ENCODE results near the gene HAPSTR1. TPM values are rescaled to one million over a fixed set of nuclear protein-coding genes. Genes with fewer than 3 reads are reported as not detected.

Gene HAPSTR1
- total RNA-seq, 2 experiments from 2014 or later = 58.2 to 58.9 TPM

- POLR2A ChIA-PET = interaction anchor here (1.2 to 1.7 kb wide), 2 partner anchors 37 kb away, joined by 3 to 9 read pairs; partner anchors contain the start of gene HAPSTR1
- CTCF ChIA-PET = interaction anchor here (1.6 kb wide), 1 partner anchor 11 kb away, joined by 4 read pairs; no protein-coding TSS in a partner anchor
These were observed 37.2 kb downstream of the HAPSTR1 start for GRCh38 chr16:9128346-9129342.

DNA sequence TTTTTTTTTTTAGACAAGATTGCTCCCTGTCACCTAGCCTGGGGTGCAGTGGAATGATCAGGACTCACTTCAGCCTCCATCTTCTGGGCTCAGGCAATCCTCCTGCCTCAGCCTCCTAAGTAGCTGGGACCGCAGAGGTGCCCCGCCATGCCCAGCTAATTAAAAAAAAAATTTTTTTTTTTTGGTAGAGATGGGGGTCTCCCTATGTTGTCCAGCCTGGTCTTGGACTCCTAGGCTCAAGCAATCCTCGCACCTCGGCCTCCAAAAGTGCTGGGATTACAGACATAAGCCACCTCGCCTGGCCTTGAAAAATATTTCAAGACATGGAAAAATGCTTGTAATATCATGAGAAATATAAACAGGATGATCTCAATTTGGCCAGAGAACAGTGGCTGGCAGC is 42.9 kb downstream of the HAPSTR1 start:
- CTCF ChIA-PET = interaction anchor here (0.8 to 1.5 kb wide), 8 partner anchors 12 to 254 kb away, joined by 3 to 8 read pairs (median 4); no protein-coding TSS in a partner anchor
- POLR2A ChIA-PET = interaction anchor here (0.6 to 1.0 kb wide), 2 partner anchors 43 to 513 kb away, joined by 3 to 5 read pairs; partner anchors contain the start of genes HAPSTR1 and METTL22

GRCh38 chr16:9134739-9135138 is 43.3 kb downstream of the HAPSTR1 start:
- ChIA-PET CTCF (interaction anchor here (0.5 to 1.5 kb wide), 14 partner anchors 9 to 261 kb away, joined by 3 to 8 read pairs (median 3); no protein-coding TSS in a partner anchor), POLR2A (interaction anchor here (1.0 kb wide), 1 partner anchor 44 kb away, joined by 5 read pairs; the partner anchor contains the start of gene HAPSTR1)

GRCh38 chr16:9135797-9136196 is 44.4 kb downstream of the HAPSTR1 start:
- POLR2A ChIA-PET = no interaction called here
- CTCF ChIA-PET = interaction anchor here (0.5 to 1.5 kb wide), 6 partner anchors 9 to 239 kb away, joined by 3 read pairs; no protein-coding TSS in a partner anchor

DNA sequence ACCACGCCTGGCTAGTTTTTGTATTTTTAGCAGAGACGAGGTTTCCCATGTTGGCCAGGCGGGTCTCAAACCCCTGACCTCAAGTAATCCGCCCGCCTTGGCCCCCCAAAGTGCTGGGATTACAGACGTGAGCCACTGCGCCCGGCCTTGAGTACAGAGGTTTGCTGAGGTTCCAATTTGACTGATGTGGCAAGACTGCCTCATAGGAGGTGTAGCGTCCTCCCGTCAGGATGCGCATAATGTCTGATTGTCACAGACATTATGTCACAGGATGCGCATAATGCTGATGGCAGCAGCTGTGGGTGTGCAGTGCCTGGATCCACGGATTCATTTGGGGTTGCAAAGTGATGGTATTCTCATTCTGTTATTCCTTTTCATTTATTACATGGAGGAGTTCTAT is 45.2 kb downstream of the HAPSTR1 start:
- ChIA-PET CTCF (interaction anchor here (0.6 to 1.5 kb wide), 4 partner anchors 64 to 248 kb away, joined by 3 to 4 read pairs (median 3); no protein-coding TSS in a partner anchor), POLR2A (no interaction called here)

- POLR2A ChIA-PET = no interaction called here
These were observed 46.7 kb downstream of the HAPSTR1 start for GRCh38 chr16:9138021-9138680.

DNA sequence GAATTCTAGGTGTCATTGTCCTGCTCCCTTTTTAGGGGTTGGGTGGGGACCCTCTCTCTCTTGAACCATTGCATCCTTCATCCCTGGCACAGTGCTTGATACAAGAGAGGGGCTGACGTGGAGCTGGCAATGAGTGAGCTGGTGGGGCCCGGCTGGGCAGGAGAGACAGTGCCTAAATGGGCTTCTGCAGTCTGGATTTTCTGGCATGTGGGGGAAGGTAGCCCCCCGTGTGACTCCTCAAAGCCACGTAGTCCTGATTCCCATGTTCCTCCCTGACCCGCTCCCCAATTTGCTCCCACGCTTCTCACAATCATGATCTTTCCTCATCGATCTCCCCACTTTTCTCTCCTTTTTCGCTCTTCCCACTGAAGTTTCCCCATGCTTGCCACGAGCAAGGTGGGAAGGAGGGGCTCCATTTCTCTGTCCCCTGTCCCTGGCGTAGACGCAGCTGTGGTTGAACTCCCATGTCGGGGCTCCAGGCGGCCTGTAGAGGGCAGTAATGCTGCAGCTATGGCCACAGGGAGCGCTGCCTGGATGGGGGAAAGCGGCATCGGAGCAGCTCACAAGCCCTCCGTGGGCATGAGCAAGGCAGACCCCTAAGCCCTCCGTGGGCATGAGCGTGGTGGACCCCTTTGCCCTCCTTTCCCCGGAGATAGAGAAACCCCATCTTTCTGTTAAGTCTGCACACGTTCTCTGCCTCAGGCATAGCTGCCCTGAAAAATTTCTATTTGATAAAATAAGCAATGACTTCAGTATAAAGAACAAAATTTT is 47.5 kb downstream of the HAPSTR1 start:
- CTCF ChIA-PET = interaction anchor here (1.0 to 1.7 kb wide), 5 partner anchors 9 to 261 kb away, joined by 3 to 5 read pairs (median 4); no protein-coding TSS in a partner anchor
- POLR2A ChIA-PET = no interaction called here

More at GRCh38 chr16:9138021-9138680, 46.7 kb downstream of the HAPSTR1 start:
- CTCF ChIA-PET = interaction anchor here (0.6 to 1.7 kb wide), 6 partner anchors 10 to 260 kb away, joined by 3 to 5 read pairs (median 4); no protein-coding TSS in a partner anchor

GRCh38 chr16:9139965-9140364 is 48.5 kb downstream of the HAPSTR1 start:
- CTCF ChIA-PET = interaction anchor here (1.4 kb wide), 1 partner anchor 12 kb away, joined by 4 read pairs; no protein-coding TSS in a partner anchor
- POLR2A ChIA-PET = interaction anchor here (0.6 kb wide), 1 partner anchor 214 kb away, joined by 5 read pairs; no protein-coding TSS in a partner anchor

Other genes starting within 250 kb of the HAPSTR1 start
- 10 to 100 TPM; 62.6 to 68.4 TPM for gene CARHSP1, start 222.6 kb upstream of the HAPSTR1 start, total RNA-seq
- gene LITAFD, start 209.3 kb upstream of the HAPSTR1 start, total RNA-seq = not detected
- 100 to 1,000 TPM; 192 to 209 TPM for gene USP7, start 127.7 kb upstream of the HAPSTR1 start, total RNA-seq

Data from activated CD8-positive, alpha-beta memory T cell treated with anti-CD3 and anti-CD28 coated beads for 36 hours (primary cell).